Measurements from ENCODE around the gene SELP. TPM values are rescaled to one million over a fixed set of nuclear protein-coding genes. Genes with fewer than 3 reads are reported as not detected.
A peak's percentile ranks its signal among the peaks of the same experiment; 100 is the strongest.

The SELP gene
- total RNA-seq, 1 experiment from 2014 or later: not detected

DNA sequence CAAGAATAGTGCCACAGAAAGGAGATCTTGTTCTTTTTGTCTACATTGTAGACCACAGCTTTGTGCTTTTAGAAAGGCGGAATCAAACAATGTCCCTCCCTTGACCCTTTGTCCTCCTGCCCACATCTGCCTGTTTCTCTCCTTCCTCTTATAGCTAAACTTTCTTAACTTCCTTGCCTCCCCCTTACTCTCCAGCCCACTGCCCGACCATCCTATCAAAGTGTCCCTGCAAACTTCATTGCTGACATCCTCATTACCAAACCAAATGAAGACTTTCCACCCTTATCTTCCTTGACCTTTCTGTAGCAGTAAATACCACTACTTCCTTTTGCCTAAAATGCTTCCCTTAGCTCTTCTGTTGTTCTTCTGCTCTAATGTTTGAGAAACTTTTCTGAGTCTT is 5.0 kb downstream of the SELP start:
- in situ Hi-C loops (cut with HindIII; ENCODE audit: low pct_unique_long_range_greater_than_20kb, low sequenced_read_pairs): no loop called here
- no peak for DNase-seq (ENCODE audit: low read depth)

DNA sequence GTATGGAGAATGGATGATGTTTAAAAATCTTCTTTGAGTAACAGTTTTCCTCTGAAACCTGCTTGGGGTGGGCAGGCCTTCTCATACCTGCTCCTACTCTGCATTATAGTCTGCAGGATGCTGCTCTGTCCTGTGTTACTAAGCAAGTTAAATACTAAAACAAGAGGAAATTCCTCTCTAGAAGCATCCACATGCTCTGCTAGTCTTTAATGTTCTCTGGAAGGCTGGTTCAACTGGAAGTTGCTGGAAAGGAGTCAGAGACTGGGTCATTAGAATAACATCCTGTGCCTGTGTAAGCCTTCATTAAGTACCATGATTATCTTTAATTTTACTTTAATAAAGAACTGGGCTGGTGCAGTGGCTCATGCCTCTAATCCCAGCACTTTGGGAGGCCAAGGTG is 5.8 kb downstream of the SELP start:
- in situ Hi-C loops (cut with HindIII; ENCODE audit: low pct_unique_long_range_greater_than_20kb, low sequenced_read_pairs): no loop called here
- DNase-seq (ENCODE audit: low read depth): no peak

GRCh38 chr1:169623132-169623926 is 6.6 kb downstream of the SELP start:
- DNase-seq (ENCODE audit: low read depth): no peak
- in situ Hi-C loops (cut with HindIII; ENCODE audit: low pct_unique_long_range_greater_than_20kb, low sequenced_read_pairs): no loop called here

- no peak for DNase-seq (ENCODE audit: low read depth)
- in situ Hi-C loops (cut with HindIII; ENCODE audit: low pct_unique_long_range_greater_than_20kb, low sequenced_read_pairs): no loop called here
Measured at GRCh38 chr1:169620565-169620964, 9.4 kb downstream of the SELP start.

DNA sequence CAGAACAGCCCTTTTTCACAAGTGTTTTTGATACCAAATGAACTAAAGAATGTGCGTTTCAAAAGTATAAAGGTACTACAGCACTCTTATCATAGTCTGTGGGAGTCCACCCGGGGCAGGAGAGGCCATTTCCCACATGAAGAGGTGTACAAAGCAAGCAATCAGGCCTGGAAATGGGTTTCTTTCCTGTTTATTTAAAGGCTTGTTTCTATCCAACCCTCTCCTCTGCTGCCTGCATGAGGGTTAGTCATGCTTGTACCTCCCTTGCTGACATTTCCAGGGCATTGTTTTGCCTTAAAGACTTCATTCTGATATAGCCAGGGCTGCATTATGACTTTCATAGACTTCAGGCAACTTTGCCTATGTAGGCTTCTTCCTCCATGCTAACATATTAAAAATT is 11.6 kb downstream of the SELP start:
- in situ Hi-C loops (cut with HindIII; ENCODE audit: low pct_unique_long_range_greater_than_20kb, low sequenced_read_pairs): no loop called here
- no peak for DNase-seq (ENCODE audit: low read depth)

DNA sequence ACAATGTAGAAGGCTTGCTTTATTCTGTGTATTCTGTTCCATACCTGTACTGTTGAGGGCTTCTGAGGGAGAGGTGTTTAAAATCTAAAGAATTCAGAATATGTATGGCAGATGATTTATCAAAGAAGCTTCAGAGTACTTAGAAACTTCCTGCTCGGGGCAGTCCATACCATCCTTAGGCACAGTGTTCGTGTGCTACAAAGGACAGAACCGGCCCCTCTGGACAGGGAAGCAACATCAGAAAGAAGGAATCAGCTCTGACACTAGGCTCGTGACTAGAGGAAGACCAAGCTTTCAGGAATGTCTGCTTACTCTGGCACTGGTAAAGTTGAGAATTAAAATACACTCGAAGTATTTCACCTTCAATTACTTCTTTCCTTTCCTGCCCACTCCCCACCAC is 14.1 kb downstream of the SELP start:
- in situ Hi-C loops (cut with HindIII; ENCODE audit: low pct_unique_long_range_greater_than_20kb, low sequenced_read_pairs): no loop called here

GRCh38 chr1:169610858-169611257 is 19.1 kb downstream of the SELP start:
- in situ Hi-C loops (cut with HindIII; ENCODE audit: low pct_unique_long_range_greater_than_20kb, low sequenced_read_pairs): no loop called here
- no peak for DNase-seq (ENCODE audit: low read depth)

More for the DNA sequence above, 14.1 kb downstream of the SELP start:
- no peak for DNase-seq (ENCODE audit: low read depth)

DNA sequence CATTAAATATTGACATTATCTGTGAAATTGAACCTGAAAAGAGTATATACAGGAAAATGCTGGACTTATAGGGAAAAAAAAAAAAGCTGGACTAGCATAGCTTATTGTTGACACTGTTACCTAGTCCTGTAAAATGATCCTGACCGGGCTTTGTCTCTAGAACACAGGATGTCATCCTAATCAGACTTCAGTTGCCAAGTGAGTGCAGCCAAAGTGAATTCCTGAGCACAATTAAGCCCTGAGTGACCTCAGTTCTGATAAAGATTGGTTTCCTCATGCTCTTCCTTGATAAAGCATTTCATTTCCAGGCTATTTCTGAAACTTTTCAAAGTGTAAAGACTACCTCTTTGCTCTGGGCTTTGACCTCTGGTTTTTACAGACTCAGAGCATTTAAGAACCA is 19.8 kb downstream of the SELP start:
- no peak for DNase-seq (ENCODE audit: low read depth)
- in situ Hi-C loops (cut with HindIII; ENCODE audit: low pct_unique_long_range_greater_than_20kb, low sequenced_read_pairs): no loop called here

DNA sequence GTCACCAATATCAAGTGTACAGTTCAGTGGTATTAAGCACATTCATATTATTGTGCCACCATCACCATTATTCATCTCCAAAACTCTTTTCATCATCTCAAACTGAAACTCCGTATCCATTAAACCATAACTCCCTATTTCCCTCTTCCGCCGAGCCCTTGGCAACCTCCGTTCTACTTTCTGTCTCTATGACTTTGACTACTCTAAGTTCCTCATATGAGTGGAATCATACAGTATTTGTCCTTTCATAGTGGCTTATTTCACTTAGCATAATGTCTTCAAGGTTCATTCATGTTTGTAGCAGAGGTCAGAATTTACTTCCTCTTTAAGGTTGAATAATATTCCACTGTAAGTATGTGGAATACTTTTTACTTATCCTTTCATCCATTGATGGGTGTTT is 21.7 kb downstream of the SELP start:
- in situ Hi-C loops (cut with HindIII; ENCODE audit: low pct_unique_long_range_greater_than_20kb, low sequenced_read_pairs): no loop called here
- no peak for DNase-seq (ENCODE audit: low read depth)

DNA sequence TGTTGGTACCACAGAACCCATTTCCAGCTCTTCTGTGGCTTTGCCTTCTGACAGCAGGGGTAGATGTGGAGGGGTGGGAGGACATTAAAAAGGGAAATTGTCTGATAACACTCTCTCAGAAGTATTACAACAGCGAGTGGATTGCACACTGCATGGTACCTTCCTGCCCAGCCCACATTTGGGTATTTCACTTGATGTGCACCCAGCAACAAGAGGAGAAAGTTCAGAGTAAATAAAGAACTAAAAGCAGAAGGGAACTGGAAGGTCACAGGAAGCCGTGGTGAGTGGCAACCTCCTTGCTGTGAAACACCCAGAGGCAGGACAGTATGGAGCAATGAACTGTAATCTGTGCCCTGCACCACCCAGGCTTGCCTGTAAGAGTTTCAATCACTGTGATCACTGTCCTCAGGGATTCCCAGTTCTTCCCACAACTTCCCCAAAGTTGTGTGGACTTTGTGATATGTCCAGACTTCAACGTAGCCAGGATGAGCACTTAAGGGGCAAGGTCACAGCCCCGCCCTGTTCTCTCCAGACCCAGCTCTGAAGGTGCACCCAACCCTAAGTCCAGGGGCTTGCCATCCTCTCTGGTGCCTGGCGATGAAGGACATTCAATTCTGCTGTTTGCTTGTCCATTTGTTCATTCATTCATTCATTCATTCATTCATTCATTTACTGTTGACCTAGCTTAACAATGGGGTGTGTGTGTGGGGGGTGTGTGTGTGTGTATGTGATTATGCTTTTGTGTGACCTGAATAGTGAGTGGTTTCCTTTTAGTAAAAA is 25.0 kb downstream of the SELP start:
- in situ Hi-C loops (cut with HindIII; ENCODE audit: low pct_unique_long_range_greater_than_20kb, low sequenced_read_pairs): no loop called here
- DNase-seq (ENCODE audit: low read depth): no peak

DNA sequence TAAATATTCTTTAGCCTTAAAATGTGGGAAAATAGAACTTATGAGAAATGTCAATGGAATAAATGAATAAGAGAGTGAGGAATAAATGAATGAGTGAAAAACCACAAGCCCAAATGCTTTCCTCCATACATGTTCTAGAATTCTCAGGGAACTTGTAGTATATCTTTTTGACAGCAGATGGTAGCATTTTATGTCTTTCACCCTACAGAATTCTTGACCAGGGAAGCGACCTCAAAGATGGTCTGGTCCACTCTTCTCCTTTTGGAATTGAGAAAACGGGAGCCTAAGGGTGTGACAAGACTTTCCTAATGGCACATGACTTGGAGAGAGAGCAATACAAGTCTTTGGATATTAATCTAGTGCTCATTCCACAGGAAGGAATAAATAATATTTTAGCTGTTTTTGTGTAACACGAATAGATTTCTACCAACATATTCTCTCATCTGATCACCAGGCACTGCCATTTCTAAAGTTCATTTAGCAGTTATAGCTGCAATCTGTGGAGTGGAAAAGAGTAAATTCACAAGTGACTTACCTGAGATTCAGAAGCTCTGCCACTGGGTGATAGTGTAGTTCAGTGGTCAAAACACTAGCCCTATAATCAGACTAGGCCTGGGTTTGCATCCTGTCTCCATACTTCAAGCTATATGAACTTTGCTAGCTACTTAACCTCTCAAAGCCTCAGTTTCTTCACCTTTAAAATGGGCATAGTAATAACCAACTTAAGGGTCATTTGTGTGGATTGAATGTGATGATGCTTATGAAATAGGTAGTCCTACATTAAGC is 28.6 kb downstream of the SELP start:
- DNase-seq (ENCODE audit: low read depth): no peak
- in situ Hi-C loops (cut with HindIII; ENCODE audit: low pct_unique_long_range_greater_than_20kb, low sequenced_read_pairs): no loop called here

- DNase-seq (ENCODE audit: low read depth): peak; percentile 25
- in situ Hi-C loops (cut with HindIII; ENCODE audit: low pct_unique_long_range_greater_than_20kb, low sequenced_read_pairs): no loop called here
Measured at GRCh38 chr1:169595764-169596711, 33.9 kb downstream of the SELP start.

DNA sequence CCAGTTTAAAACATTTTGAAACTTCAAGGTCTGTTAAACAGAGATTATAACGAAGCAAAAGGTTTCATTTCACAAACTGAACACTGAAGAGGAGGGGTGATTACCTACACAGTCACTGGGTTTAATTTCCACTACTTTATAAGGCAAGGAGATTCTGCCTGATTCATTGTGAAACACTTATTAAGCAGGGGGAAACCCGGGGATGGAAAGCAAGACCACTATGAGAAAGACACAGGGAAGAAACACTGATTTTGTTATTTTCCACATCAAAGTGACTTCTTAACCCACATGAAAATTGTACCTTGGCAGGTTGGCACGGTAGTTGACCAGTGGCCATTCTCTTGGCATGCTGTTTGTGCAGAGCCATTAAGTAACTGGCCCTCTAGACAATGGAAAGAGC is 35.5 kb downstream of the SELP start:
- no peak for DNase-seq (ENCODE audit: low read depth)
- in situ Hi-C loops (cut with HindIII; ENCODE audit: low pct_unique_long_range_greater_than_20kb, low sequenced_read_pairs): no loop called here

DNA sequence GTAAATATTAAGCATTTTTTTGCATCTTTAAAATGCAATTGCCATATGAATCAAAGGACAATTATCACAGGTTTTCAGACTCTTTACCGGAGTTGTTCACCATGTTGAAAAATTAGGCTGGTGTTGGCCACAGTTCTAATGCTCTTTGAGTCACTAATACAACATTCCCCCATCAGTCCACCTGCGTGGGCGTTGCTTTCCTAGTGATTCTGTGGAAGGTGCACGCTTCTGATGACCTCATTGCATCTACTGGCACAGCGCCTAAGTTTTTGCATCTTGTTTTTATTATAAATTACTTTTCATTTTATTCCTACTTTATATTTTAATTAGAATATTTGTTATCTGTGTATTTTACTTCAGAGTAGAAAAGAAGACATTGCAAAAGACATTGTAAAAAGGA is 39.0 kb downstream of the SELP start:
- in situ Hi-C loops (cut with HindIII; ENCODE audit: low pct_unique_long_range_greater_than_20kb, low sequenced_read_pairs): no loop called here

DNA sequence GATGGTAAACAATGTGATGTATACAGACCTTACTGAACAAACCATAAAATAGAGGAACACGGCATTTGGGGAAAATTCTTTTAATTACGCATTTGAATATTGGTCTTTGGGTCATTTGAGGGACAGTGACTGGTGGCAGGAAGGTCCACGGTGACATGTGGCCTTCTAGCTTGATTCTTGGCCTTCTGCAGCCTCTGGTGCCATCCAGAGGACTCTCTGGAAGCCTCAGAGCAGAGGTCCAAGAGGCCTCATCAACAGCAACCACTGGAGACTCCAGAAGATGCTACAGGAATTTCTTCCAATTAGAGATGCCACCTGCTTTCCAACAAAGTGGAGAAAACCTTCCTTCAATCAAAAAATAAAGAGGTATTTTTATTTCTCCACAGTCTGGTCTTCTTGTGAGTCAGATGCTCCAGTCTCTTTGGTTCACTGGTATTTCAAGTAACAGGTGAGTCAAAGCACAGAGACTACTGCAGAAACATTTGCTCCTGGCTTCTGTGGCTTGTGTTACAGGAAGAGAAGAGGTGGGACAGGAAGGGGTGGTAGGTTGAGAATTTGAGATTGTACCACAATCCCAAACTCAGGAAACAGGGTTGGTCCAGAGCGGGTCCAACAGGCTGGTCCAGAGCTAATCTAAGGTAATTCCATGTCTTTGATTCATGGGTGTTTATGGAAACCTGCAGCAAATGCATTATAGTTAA is 41.0 kb downstream of the SELP start:
- DNase-seq (ENCODE audit: low read depth): no peak
- in situ Hi-C loops (cut with HindIII; ENCODE audit: low pct_unique_long_range_greater_than_20kb, low sequenced_read_pairs): no loop called here

More for the DNA sequence above, 39.0 kb downstream of the SELP start:
- no peak for DNase-seq (ENCODE audit: low read depth)

DNA sequence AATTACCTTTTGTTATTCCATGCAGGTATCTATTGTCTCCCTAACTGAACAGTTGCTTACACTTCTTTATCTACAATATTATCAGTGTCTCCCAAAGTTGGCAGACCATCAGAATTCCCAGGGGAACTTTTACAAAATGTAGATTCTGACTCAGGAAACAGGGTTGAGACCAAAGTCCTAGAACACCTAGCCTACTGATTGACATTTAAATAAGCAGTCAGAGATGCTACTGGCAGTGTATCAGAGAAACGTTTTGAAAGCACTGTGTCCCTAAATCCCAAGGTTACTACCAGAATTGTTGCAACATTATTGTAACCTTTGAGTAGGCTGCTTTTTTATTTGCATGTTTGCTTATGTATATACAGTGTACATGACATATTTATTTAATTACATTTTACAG is 41.8 kb downstream of the SELP start:
- in situ Hi-C loops (cut with HindIII; ENCODE audit: low pct_unique_long_range_greater_than_20kb, low sequenced_read_pairs): no loop called here
- no peak for DNase-seq (ENCODE audit: low read depth)

Measured in Caki2 (cell line).